IgD-negative memory B cell (primary cell): ENCODE measurements around the gene RAB3C. TPM values are rescaled to one million over a fixed set of nuclear protein-coding genes. Genes with fewer than 3 reads are reported as not detected.

ENCODE experiments used
- H3K27ac Mint-ChIP-seq, 3 donors: one replicate each; pipeline ENCODE4 v1.8.0; 2020 to 2022; ENCODE audit warnings: mild to moderate bottlenecking in 3 of 3, mixed read lengths in 3 of 3, moderate library complexity in 1 of 3
- H3K27me3 Mint-ChIP-seq: one replicate; pipeline ENCODE4 v1.8.0; 2021; ENCODE audit warnings: mixed read lengths
- H3K36me3 Mint-ChIP-seq: one replicate; pipeline ENCODE4 v1.8.0; 2020; ENCODE audit warnings: mild to moderate bottlenecking, mixed read lengths
- H3K4me1 Mint-ChIP-seq, 3 donors: one replicate each; pipeline ENCODE4 v1.8.0; 2020 to 2022; ENCODE audit warnings: mixed read lengths in 3 of 3, mild to moderate bottlenecking in 1 of 3
- H3K4me3 Mint-ChIP-seq, 4 donors: one replicate each; pipeline ENCODE4 v1.8.0; 2020 to 2022; ENCODE audit warnings: mild to moderate bottlenecking in 4 of 4, mixed read lengths in 4 of 4, moderate library complexity in 3 of 4
- H3K9me3 Mint-ChIP-seq, 3 donors: one replicate each; pipeline ENCODE4 v1.8.0; 2020 to 2021; ENCODE audit warnings: mixed read lengths in 3 of 3, mild to moderate bottlenecking in 1 of 3
- polyA plus RNA-seq: library from polyadenylated mRNA; unstranded; fragments of 300-500 nt; fragmentation: Illumina TruSeq; gene quantifications from one replicate; pipeline ENCODE4 v1.2.3, GENCODE V29; 2021

RAB3C gene
- polyA plus RNA-seq, 1 donor from 2014 or later = 1.7 TPM

DNA sequence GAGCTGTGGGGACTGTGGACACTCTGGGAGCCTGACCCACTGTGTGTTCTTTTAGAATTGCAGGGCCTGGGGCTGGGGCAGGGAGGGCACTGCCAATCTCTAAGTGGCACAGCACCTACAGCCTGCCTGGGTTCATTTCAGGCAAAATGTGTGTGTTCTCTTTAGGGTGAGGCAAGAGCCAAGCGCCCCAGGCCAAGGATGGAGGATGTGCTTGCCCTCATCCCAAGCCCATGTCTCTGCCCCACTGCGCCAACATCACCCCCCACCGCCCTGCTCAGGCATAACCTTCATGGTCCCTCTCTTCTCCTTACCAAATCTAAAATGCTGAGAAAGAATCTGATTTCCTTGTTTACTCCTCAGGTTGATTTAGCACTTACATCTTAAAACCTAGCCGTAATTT, 304.4 kb downstream of the RAB3C start:
- H3K27ac Mint-ChIP-seq = no peak overlapping the region
- peaks cover 7% of the 10 kb centered on the region for H3K27me3 Mint-ChIP-seq
- H3K9me3 Mint-ChIP-seq = peaks cover 0 to 3% (median 0%) of the 10 kb centered on the region in 3 donors
- no peak overlapping the region for H3K4me3 Mint-ChIP-seq
- H3K4me1 Mint-ChIP-seq = peaks cover 0 to 10% (median 4%) of the 10 kb centered on the region in 3 donors
- no peaks in the 10 kb centered on the region for H3K36me3 Mint-ChIP-seq

DNA sequence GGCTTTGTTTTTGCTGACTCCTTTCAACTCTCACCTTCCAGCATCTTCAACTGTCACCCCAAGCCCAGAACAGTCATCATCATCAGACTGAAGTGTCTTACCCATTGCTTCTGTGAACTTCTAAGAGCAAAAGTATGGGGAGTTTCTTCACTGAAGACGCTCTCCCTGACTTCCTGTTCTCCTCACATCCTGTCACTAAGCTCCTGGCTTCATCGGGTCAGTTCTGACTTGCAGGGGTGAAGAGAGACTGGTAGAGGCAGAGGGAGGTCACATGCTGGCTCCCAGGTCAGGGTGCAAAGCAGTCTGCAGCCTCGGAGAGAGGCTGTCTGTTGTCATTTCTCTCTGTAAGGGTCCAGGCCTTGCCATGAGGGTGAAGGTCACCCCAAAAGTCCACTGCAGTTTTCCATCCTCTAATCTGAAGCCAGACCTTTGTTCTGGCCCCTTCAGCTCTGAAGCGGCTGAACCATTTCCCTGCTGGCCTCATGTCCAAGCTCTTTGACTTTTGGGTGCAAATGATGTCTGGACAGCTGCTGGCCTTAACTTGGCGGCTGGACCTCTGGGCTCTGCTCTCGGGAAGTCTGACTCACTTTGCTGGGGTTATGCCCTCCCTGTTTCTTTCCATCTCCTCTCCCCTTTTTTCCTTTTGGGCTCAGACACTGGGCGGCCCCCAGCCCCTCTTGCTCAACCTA, 305.0 kb downstream of the RAB3C start:
- no peak overlapping the region for H3K27ac Mint-ChIP-seq
- peaks cover 0 to 3% (median 0%) of the 10 kb centered on the region in 3 donors for H3K9me3 Mint-ChIP-seq
- H3K4me1 Mint-ChIP-seq = peaks cover 0 to 10% (median 4%) of the 10 kb centered on the region in 3 donors
- peaks cover 7% of the 10 kb centered on the region for H3K27me3 Mint-ChIP-seq
- peak overlapping the region in 1 of 4 donors; percentile 44 for H3K4me3 Mint-ChIP-seq
- H3K36me3 Mint-ChIP-seq = no peaks in the 10 kb centered on the region

DNA sequence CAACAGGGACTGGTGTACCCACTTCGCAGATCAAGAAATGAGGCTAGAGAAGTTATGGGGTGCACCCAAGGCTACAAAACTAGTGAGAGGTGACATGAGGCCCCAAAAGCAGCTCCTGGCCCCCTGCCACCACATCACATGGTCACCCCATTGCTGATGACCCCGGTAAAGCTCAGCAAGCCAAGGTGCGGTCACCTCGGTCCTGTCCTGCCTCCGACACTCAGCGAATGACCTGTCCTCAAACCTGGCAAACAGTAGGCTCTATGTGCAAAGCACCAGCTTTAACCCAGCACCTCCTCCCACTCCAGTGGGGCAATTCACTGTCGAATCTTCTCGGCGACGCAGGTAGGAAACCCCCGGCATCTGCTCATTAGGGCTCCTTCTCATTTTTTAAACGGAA, 307.4 kb downstream of the RAB3C start:
- Mint-ChIP-seq H3K4me1 (peaks cover 0 to 10% (median 4%) of the 10 kb centered on the region in 3 donors), H3K36me3 (no peaks in the 10 kb centered on the region), H3K9me3 (no peaks in the 10 kb centered on the region), H3K4me3 (no peak overlapping the region), H3K27me3 (peaks cover 7% of the 10 kb centered on the region), H3K27ac (no peak overlapping the region)

DNA sequence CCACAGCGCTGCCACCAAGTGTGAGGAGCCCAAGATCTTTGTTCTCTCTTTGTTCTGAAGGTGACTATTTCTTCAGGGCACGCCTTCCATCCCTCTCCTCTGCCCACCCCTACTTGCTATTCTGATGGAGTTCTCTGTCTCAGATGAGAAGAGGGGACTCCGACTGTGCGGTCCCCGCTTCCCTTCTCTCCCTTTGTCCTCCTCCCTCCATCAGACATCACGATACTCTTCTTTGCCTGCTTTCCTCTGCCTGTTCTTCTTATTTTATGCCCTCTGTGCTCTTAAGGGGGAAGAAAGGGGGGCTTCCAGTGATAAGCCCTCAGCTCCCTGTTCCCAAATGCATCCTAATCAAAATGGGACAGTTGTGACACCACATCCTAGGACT, 307.8 kb downstream of the RAB3C start:
- no peak overlapping the region for H3K4me3 Mint-ChIP-seq
- peaks cover 0 to 10% (median 4%) of the 10 kb centered on the region in 3 donors for H3K4me1 Mint-ChIP-seq
- peaks cover 8% of the 10 kb centered on the region for H3K27me3 Mint-ChIP-seq
- H3K9me3 Mint-ChIP-seq = no peaks in the 10 kb centered on the region
- H3K36me3 Mint-ChIP-seq = no peaks in the 10 kb centered on the region
- H3K27ac Mint-ChIP-seq = no peak overlapping the region

DNA sequence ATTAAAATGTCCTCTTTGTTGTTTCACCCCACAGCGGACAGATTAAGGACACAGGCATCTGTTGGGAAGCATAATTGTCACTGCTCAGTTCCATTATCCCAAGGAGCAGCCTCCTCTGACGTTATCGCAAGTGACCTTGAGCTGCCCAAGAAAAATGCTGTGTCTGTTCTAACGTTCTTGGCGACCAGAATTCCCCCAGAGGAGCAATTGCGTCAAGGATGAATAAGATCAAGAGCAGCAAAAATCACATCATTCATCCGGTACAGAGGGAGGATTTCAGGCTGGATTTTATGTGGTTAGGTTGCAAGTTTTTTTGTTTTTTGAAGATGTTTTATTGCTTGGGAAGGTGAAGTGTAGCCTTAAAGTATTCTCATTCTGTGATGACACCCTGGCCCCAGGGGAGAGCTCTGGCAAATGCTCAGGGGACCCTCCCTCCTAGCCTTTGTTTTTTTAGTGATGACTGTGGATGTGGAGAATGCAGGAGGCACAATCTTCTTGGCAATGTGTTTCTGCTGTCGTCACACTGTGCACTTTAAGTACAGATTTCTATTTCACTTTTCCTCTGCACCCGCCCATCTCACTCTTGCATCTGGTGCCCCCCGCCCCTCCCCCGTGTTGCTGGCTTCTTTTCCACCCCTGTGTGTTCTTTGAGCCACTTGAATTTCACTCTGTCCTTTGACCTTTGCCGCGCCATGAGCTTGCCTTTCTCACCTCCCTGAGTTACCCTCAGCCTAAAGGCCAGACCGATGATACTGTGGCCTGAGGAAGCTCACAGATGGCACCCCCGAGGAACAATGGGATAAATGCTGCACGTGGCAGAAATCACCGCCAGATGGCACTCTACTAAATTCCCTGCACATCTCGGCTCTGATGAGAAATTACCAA, 308.5 kb downstream of the RAB3C start:
- H3K4me3 Mint-ChIP-seq = peak overlapping the region in 1 of 4 donors; percentile 88
- H3K27ac Mint-ChIP-seq = peak overlapping the region in 1 of 3 donors; percentile 67

DNA sequence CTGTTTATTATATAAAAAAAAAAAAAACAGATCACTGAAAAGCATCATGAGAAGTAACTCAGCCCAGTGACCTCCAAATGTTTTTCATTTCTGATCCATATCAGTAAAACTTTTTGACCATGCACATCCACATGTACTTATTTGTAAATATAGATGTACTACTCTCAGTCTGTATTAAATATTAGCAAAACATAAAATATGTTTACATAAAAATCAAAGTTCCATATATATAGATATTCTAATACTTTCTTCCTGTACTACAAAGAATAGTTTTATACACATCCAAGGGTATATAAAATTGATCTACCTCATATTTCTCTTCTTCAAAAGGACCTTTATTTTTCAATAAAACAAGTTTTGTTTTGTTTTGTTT, 309.1 kb downstream of the RAB3C start:
- no peaks in the 10 kb centered on the region for H3K36me3 Mint-ChIP-seq
- peaks cover 0 to 5% (median 2%) of the 10 kb centered on the region in 3 donors for H3K4me1 Mint-ChIP-seq
- peak overlapping the region in 1 of 3 donors; percentile 67 for H3K27ac Mint-ChIP-seq
- H3K27me3 Mint-ChIP-seq = peaks cover 6% of the 10 kb centered on the region
- H3K4me3 Mint-ChIP-seq = peak overlapping the region in 1 of 4 donors; percentile 88
- H3K9me3 Mint-ChIP-seq = no peaks in the 10 kb centered on the region

More for the DNA sequence above, 308.5 kb downstream of the RAB3C start:
- no peaks in the 10 kb centered on the region for H3K9me3 Mint-ChIP-seq
- peaks cover 0 to 10% (median 4%) of the 10 kb centered on the region in 3 donors for H3K4me1 Mint-ChIP-seq
- H3K27me3 Mint-ChIP-seq = peaks cover 10% of the 10 kb centered on the region
- H3K36me3 Mint-ChIP-seq = no peaks in the 10 kb centered on the region

DNA sequence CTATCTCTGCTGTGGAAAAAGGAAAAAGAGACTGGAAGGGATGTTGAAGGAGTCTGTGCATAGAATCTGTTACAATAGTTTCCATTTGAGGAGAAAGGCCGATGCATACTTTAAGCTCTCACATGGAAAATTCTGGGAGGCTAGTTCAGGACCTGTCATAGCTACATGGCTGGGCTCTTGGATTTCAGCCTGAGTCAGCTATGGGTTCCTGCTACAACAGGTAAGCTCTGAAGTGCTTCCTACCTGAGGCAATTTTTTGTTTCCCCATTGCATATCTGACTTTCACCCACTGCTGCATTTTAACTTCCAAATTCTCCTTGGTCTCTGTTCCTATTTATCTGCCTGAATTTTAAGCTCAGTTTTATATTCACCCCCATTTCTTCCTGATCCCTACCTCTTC, 310.7 kb downstream of the RAB3C start:
- H3K27me3 Mint-ChIP-seq = peaks cover 5% of the 10 kb centered on the region
- no peak overlapping the region for H3K27ac Mint-ChIP-seq

DNA sequence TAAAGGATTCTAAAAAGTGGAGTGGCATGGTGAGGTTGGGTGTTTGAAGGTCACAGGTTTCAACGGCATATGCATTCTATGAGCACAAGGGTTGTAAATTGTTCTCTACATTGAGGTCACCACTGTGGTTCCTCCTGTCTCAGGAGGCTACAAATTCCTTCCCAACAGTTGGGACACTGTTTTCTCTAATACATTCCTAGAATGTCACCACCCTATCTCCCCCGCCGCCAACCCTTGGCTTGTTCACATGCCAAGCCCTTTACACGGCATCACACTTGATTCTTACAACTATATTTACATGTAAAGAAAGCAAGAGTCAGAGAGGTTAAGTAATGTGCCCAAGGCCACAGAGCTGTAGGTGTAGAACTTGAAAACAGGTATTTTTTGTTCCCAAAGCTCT, 315.1 kb downstream of the RAB3C start:
- H3K27ac Mint-ChIP-seq = no peak overlapping the region
- H3K4me1 Mint-ChIP-seq = no peaks in the 10 kb centered on the region
- no peak overlapping the region for H3K4me3 Mint-ChIP-seq
- peaks cover 3% of the 10 kb centered on the region for H3K27me3 Mint-ChIP-seq
- H3K9me3 Mint-ChIP-seq = no peaks in the 10 kb centered on the region
- H3K36me3 Mint-ChIP-seq = no peaks in the 10 kb centered on the region

More for the DNA sequence above, 310.7 kb downstream of the RAB3C start:
- Mint-ChIP-seq H3K4me1 (peaks cover 0 to 3% (median 2%) of the 10 kb centered on the region in 3 donors), H3K9me3 (no peaks in the 10 kb centered on the region), H3K4me3 (no peak overlapping the region), H3K36me3 (no peaks in the 10 kb centered on the region)

DNA sequence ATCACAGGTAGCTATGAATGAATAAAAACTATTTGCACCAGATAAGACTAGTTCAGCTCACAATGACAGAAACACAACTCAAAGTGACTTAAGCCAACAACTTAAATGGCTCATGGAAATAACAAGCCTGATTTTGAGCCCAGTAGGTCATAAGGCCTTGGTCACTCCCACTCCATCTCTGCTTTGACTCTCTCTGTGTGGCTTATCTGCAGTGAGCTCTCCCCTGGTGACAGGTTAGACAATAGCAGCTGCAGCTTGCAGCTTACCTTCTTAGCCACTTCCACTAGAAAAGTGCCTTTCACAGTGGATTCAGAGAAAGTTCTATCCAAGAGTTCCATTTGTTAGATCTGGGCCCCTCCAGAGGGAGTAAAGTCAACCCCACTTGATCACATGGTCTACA, 315.7 kb downstream of the RAB3C start:
- Mint-ChIP-seq H3K4me1 (no peaks in the 10 kb centered on the region), H3K4me3 (no peak overlapping the region), H3K9me3 (no peaks in the 10 kb centered on the region), H3K36me3 (no peaks in the 10 kb centered on the region), H3K27me3 (peaks cover 3% of the 10 kb centered on the region), H3K27ac (no peak overlapping the region)

DNA sequence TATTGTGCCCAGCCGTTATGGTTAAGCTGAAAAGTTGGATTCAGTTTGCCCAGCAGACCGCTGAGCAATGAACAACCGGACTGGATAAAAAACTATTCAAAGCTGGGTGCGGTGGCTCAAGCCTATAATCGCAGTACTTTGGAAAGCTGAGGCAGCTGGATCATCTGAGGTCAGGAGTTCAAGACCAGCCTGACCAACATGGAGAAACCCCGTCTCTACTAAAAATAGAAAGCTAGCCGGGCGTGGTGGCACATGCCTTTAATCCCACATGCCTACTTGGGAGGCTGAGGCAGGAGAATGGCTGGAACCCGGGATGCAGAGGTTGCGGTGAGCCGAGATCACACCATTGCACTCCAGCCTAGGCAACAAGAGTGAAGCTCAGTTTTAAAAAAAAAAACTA, 318.4 kb downstream of the RAB3C start:
- Mint-ChIP-seq H3K36me3 (no peaks in the 10 kb centered on the region), H3K4me3 (no peak overlapping the region), H3K4me1 (no peaks in the 10 kb centered on the region), H3K9me3 (peaks cover 2 to 5% (median 3%) of the 10 kb centered on the region in 3 donors), H3K27ac (no peak overlapping the region), H3K27me3 (peaks cover 3% of the 10 kb centered on the region)

DNA sequence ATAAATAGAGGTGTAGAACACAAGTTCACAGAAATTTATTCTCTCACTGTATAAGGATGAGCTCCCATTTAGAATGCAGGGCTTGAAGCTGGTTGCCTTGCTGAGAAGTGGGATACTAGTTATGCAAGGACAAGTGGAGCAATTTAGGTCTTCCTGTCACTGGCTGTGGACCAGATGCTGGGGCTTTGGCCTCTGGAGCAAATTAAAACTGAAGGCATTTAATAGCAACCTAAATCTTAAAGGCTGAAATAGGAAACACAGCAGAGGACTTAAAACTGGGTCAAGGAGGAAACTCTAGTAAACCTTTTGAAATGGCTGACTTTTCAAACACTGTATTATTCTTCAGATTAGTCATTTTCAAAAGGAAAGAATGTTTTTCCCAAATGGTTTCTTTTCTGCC, 319.4 kb downstream of the RAB3C start:
- no peaks in the 10 kb centered on the region for H3K36me3 Mint-ChIP-seq
- H3K27me3 Mint-ChIP-seq = peaks cover 3% of the 10 kb centered on the region
- no peaks in the 10 kb centered on the region for H3K4me1 Mint-ChIP-seq
- peaks cover 2 to 5% (median 3%) of the 10 kb centered on the region in 3 donors for H3K9me3 Mint-ChIP-seq
- no peak overlapping the region for H3K4me3 Mint-ChIP-seq
- no peak overlapping the region for H3K27ac Mint-ChIP-seq

DNA sequence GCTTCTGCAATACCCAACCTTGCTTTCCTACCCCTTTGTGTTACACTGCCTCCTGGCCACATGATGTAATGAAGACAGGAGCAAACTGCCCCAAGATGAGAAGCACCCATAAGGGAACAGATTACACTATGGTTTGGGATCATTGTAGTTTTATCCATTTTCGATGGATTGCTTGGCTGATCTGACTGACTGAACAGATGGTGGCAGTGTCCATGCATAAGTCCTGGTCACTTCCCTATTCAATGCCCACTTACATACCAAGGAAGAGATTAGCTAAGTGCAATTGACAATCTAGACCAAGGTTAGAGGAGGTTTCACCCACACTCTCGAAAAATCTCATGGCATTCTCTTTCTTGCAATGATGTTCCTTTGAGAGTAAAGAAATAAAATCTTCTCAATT, 319.9 kb downstream of the RAB3C start:
- no peaks in the 10 kb centered on the region for H3K4me1 Mint-ChIP-seq
- peaks cover 3% of the 10 kb centered on the region for H3K27me3 Mint-ChIP-seq
- H3K4me3 Mint-ChIP-seq = no peak overlapping the region
- peaks cover 2 to 5% (median 3%) of the 10 kb centered on the region in 3 donors for H3K9me3 Mint-ChIP-seq
- H3K36me3 Mint-ChIP-seq = no peaks in the 10 kb centered on the region
- H3K27ac Mint-ChIP-seq = no peak overlapping the region

DNA sequence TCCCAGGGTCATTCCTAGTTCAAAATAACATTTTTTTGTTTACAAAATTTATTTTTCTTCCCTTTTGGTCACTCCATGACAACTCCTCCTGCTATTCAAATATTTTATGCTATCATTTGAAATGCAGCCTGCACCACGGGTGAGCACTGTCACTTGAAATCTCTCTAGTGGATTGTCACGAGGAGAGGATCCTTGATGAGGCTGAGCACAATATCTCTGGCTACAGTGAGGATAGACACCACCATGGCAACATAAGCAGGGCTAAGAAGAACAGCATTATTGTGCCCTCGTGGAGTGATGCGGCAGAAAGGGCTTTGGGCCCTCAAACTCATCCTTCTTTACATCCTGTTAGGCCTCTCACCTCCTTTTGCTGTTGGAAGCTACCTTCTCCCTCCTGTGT, 321.9 kb downstream of the RAB3C start:
- Mint-ChIP-seq H3K36me3 (no peaks in the 10 kb centered on the region), H3K4me1 (no peaks in the 10 kb centered on the region), H3K9me3 (peaks cover 2 to 5% (median 3%) of the 10 kb centered on the region in 3 donors), H3K4me3 (no peak overlapping the region), H3K27ac (peak overlapping the region in 1 of 3 donors; percentile 42), H3K27me3 (peaks cover 3% of the 10 kb centered on the region)

DNA sequence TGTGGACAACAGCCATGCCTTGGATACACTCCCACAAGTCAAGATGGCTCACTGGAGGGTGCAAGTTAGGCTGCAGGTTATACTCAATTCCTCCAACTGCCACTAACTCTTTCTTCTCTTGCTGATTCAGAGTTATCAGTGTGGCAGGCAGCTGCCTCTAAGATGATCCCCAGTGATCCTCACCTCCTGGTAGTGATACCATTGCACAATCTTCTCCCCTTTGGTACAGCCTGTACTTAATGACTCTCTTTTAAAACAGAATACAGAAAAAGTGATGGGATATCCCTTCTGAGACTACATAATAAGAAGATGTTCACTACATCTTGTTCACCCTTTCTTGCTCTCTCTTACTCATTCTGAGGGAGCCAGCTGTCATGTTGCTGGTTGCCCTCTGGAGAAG, 323.1 kb downstream of the RAB3C start:
- no peak overlapping the region for H3K27ac Mint-ChIP-seq
- peaks cover 3 to 12% (median 5%) of the 10 kb centered on the region in 3 donors for H3K9me3 Mint-ChIP-seq
- H3K36me3 Mint-ChIP-seq = no peaks in the 10 kb centered on the region

More for the DNA sequence above, 323.1 kb downstream of the RAB3C start:
- Mint-ChIP-seq H3K4me3 (no peak overlapping the region), H3K27me3 (peaks cover 4% of the 10 kb centered on the region), H3K4me1 (no peaks in the 10 kb centered on the region)
